Skeletal muscle cell (primary cell): ENCODE results near the gene CIB4.

Source experiments
- DNase-seq: peaks from one replicate; pipeline ENCODE4 v3.0.0-alpha.2; 2010; ENCODE audit warnings: low read depth
- H3K4me3 ChIP-seq: 2 replicates; pipeline ENCODE4 v1.5.1; 2011; ENCODE audit warnings: low read depth, mild to moderate bottlenecking, control low read depth, low read length, moderate library complexity

Gene CIB4

DNA sequence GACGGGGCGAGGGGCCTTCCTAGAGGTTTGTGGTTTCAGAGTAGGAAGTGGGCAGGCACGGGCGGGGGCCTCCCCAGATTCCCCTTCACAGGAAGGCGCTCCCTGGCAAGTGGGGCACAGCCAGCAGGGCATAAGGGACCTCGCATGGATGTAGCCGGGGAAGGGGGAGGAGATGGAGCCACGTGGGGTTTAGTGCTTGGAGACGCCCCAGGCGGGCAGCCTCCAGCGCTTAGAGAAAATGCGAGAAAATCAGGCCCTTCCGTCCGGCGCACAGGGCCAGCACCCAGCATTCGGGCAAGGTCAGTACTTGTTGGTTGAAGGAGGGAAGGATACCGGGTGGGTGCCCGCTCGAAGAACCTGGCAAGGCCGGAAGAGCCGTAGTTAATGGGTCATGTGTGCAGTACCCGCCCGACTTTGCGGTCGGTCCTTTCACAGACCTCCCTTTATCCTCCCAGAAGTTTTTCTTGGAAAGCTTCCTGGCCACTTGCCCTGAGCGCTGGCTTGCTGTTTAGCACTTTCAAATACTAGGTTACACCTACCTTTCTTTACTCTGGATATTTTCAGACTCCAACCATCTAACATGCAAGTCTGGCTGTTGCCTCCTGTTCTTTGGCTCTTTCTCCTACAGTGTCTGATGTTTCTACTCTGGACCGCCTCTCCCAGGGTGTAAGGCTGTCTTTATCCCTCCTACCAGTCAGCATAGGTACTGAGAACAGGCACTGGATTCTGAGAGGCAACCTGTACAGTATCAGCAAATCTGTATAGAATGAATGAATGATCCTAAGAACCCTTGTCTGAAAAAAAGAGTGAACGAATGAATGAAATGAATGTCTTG is 78.1 kb downstream of the CIB4 start:
- no peak overlapping the region for H3K4me3 ChIP-seq
- DNase-seq = no peak

DNA sequence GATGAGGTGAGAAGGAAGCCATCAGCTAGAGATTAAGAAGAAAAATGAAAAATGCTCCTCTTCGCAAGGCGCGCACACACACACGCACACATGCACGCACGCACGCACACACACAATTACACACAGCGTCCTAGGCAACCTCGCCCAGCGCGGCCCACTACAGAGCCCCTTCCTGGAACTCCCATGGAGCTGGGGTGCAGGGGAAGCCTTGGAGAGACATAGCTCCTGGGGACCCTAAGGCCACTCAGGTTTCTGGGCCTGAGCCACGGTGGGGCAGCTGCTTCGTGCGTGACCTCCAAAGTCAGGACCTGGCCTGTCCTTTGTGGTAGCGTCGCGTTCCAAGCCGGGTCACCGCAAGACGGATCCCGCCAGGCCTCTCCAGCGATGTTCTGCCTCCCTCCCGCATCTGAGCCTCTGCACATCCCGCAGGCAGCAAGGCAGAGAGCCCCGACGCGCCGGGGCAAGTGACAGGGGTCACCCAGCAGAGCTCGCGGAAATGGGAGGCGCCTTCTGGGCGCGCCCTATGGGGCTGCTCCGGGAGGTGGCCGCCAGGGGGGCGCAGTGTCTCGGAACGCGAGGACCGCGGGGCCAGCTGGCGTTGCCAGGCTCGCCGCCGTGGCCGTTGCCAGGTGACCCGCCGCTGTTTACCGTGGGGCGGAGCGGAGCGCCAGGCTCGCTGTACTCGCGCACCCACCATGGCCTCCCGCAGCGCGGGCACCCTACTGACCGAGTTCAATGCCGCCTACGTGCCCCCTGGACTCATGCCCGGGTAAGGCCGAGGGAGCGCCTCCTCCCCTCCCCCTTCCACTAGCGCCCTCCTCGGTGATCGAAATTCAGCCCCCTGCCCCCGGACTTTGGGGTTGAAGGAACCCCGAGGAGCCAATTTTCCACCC is 79.0 kb downstream of the CIB4 start:
- no peak for DNase-seq
- peak overlapping the region; percentile 23 for H3K4me3 ChIP-seq

DNA sequence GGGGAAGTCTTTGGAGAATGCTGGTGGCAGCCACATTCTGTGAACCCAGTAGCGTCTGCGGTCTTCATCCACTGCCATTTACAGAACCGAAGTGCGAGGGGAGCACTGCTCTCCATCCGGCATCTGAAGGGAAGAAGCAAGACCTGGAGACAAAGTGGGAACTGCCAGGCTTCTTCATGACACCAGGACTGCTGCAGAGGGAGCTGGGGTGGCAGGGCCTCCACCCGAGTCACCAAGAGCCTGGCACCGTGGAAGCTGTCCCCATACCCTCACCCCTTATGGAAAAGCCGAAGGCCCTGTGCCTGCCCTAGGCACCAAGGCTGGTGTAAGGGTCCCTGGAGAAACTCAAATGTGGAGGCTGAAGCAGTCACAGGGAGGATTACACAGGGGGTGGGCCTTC is 79.8 kb downstream of the CIB4 start:
- no peak for DNase-seq
- no peak overlapping the region for H3K4me3 ChIP-seq

DNA sequence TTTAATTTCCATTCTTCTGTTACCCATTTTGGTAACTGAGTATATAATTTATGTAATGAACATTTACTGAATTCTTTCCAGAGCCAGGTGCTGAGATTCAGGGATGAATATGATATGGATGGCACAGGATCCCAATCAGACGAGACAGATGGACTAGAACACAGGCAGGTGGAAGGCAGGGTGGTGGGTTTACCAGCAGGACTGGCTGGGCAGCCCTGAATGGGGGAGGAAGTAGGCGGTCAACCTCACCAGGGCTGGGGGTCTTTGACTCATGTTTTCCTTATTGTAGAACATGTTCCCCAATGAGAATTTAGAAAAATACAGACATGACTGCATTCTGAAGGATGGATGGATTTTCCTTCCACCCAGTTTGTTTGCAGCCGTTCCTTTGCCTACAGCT is 80.3 kb downstream of the CIB4 start:
- no peak for DNase-seq

DNA sequence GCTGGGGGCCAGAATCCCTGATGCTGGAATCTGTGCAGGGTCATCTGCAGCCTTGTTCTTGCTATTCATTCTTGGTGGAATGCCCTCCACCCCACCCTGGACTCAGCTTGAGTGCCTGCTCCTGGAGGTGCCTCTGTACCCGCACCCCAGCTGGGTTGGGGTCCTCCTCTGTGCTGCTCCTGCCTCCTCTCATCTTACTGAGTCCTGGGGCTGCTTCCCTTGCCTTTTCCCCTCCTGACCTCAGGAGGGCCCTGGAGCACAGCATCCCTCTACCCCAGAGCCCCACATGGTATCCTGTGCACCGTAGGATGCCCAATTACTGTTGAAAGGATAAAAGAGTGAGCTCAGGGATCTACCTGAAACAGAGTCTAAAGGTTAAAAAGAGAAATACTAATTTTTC is 81.6 kb downstream of the CIB4 start:
- DNase-seq = no peak

More for the DNA sequence above, 80.3 kb downstream of the CIB4 start:
- no peak overlapping the region for H3K4me3 ChIP-seq

GRCh38 chr2:26559044-26559405 is 82.1 kb downstream of the CIB4 start:
- H3K4me3 ChIP-seq = no peak overlapping the region
- DNase-seq = no peak

More for the DNA sequence above, 81.6 kb downstream of the CIB4 start:
- no peak overlapping the region for H3K4me3 ChIP-seq

DNA sequence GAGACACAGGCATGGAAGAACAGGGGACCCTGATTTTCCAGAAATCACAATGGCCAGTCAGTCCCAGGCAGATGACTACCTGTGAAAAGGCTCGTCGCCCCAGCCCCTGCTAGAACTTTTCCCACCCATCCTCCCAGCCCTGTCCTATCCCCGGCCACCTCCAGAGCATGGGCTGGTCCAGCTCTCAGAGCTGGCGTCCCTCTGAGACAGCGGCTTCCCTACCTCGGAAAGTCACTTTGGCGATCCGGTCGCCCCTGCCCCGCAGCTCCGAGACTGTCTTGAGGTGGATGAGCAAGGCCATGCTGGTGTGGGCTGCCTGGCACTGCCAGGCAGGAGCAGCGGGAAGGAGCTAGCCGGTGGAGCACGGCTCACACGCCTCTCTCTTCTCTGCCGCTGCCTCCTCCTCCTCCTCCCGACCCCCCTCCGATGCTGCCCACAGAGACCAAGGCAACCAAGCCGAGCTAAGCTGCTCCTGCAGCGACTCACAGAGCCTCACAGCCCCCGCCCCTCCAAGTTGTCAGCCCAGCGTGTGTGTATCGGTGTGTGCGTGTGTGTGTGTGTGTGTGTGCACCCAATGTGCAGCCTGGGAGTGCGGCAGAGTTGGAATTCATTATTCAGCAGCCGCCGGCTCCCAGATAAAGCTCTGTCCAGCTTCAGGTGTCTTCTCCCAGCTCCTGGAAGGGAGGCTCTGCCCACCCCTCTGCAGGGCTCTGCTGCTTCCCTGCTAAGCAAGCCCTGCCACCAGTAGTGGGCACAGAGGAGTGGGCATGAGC is 82.7 kb downstream of the CIB4 start:
- DNase-seq = no peak
- H3K4me3 ChIP-seq = no peak overlapping the region

GRCh38 chr2:26557244-26557925 is 83.8 kb downstream of the CIB4 start:
- no peak for DNase-seq
- H3K4me3 ChIP-seq = no peak overlapping the region

DNA sequence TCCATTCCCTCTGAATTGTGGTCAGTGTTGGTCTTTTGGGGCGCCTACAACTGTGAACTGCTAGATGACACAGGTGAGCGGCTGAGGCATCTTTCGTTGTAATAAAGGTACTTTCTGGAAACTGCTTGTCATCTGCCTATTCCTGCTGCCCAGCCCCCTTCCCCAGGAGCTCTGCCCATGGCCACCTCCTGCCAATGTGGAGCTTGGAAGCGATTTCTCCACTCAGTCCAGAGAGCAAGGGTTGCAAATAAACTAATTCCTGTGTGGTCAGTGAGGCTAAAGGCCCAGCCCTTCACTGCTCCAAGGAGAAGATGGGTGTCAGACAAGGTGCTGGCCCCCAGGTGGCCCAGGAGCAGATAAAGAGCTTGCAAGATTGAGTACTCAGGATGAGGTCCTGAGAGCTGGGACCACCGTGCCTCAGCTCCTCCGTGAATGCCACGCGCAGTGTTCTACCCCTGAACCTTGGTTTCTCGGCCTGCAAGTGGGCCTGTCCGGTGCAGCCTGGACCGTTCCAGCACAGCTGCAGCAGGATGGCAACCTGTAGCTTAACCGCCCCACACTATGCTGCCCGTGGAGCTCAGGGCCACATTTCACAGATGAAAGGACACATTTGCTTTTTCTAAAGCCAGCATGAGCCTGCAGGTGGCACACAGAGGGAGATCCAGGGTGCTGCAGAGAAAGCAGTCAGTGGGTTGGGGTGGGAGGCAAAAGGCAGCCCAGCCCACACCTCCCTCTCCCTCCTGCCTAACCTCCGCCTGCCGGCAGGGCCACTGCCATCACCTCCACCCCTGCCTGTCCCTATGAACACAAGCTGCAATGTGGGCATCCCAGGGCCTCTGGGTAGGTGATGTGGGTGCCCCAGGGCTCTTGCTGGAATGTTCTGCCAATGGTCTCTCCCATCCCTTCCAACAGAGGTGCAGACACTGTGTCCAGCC is 84.6 kb downstream of the CIB4 start:
- no peak for DNase-seq
- H3K4me3 ChIP-seq = no peak overlapping the region

- DNase-seq = no peak
- H3K4me3 ChIP-seq = no peak overlapping the region
Observed at GRCh38 chr2:26555246-26556133, 85.7 kb downstream of the CIB4 start.

DNA sequence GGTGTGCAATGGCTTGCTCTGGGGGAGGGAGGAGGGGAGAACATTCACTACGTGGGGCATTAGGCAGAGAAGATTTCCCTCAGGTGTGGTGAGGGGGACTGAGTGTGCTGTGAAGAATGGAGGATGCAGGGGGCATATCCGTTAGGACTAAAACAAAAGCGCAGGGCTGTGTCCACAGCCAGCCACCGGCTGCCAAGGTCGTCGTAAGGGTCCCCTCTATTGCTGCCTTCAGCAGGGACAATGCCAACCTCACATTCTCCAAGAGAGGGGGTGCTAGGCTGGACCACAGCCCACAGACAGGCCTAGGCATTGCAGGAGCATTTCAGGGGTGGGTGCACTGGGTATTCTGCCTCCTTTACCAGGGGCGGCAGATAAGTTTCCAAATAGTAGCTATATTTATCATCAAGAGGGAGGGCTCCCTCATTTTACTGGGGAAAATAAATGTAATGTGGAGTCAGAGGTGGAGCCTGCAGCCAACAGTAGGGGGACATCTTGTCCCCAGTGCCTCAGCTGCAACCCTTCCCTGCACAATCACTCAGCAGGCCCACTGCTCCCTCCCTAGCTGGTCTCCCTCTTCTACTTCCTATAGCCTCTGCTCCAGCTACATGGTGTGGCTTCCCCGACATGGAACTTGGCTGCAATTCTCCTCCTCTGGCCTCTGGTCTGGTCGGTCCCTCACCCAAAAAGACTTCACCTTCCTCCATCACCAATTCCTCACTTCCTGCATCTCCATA is 88.4 kb downstream of the CIB4 start:
- DNase-seq = no peak
- no peak overlapping the region for H3K4me3 ChIP-seq

- DNase-seq = no peak
- H3K4me3 ChIP-seq = no peak overlapping the region
Observed at GRCh38 chr2:26550276-26551015, 90.7 kb downstream of the CIB4 start.

DNA sequence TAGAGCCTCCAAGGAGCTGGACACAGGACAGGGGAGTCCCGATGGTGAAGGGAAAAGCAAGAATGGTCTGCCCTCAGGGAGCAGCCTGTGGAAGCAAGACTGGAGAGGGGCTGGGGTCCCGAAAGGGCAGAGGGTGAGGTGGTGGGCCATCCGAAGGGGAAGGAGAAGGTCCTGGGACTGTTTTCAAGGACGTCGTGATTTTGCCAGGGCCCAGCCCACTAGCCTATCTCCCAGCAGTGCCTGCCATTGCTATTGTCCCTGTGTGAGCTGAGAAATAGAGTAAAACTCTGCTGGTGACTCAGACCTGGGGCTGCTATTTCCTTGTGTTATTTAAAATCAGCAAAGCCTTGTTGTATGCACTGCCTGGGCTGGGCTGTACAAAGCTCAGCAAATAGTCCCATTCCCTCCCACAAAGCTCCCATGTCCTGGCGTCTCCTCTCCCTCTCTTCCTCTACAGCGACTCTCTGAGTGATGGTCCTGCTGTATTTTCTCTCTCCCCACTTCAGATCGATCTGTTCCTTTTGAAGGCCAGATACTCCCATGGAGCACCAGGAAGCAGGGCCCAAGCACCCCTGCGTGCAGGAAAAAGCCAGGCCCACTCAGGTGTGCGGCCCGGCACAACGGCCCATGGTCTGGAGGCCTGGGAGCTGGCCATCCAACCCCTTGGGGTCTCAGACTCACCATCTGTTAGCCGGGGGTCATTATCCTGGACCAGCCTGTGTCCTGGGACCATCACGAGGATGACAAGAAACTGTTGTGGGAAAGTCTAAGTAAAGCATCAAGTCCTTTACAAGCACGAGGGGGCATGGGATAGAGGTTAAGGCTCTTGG is 98.3 kb downstream of the CIB4 start:
- DNase-seq = no peak
- no peak overlapping the region for H3K4me3 ChIP-seq

GRCh38 chr2:26542194-26542455 is 99.0 kb downstream of the CIB4 start:
- no peak overlapping the region for H3K4me3 ChIP-seq
- no peak for DNase-seq

GRCh38 chr2:26541401-26542193 is 99.6 kb downstream of the CIB4 start:
- no peak for DNase-seq
- H3K4me3 ChIP-seq = no peak overlapping the region
